SHP77 treated with DMSO at 0.1 percent for 48 hours (cell line): ENCODE results near the gene CCAR1.
"Not testable (repeated sequence)": the region's sequence is repeated elsewhere in the genome, so short reads cannot be mapped to it uniquely, and the experiment has no call there.

Source experiments
- DNase-seq: peaks from one replicate; lab custom pipeline; 2025; lab: John Stamatoyannopoulos, UW

The CCAR1 gene

GRCh38 chr10:68828833-68829232, 107.8 kb downstream of the CCAR1 start:
- no peak for DNase-seq

GRCh38 chr10:68829521-68829920, 108.5 kb downstream of the CCAR1 start:
- no peak for DNase-seq

- DNase-seq = no peak
These were observed 108.9 kb downstream of the CCAR1 start for GRCh38 chr10:68829952-68830351.

- no peak for DNase-seq
These were observed 111.0 kb downstream of the CCAR1 start for GRCh38 chr10:68831961-68832455.

- no peak for DNase-seq
These were observed 111.6 kb downstream of the CCAR1 start for GRCh38 chr10:68832601-68833000.

- no peak for DNase-seq
These were observed 116.7 kb downstream of the CCAR1 start for GRCh38 chr10:68837626-68838322.

GRCh38 chr10:68840650-68841049, 119.6 kb downstream of the CCAR1 start:
- DNase-seq = not testable (repeated sequence)
